Osteoblast (primary cell): Measurements from ENCODE around the gene SESN3. TPM values are rescaled to one million over a fixed set of nuclear protein-coding genes. Genes with fewer than 3 reads are reported as not detected.
A peak's percentile ranks its signal among the peaks of the same experiment; 100 is the strongest.

Experiments
- DNase-seq: peaks from one replicate; pipeline ENCODE4 v3.0.0; 2011; ENCODE audit warnings: low spot score, mixed read lengths; ENCODE audit not compliant: insufficient read length; ENCODE audit errors: missing footprints
- H2AFZ ChIP-seq: 2 replicates; pipeline ENCODE4 v1.6.0; 2011; ENCODE audit warnings: mild to moderate bottlenecking, low read length
- H3K27ac ChIP-seq: 2 replicates; pipeline ENCODE4 v1.5.1; 2011; ENCODE audit warnings: mild to moderate bottlenecking, low read depth, low read length, moderate library complexity
- H3K27me3 ChIP-seq: 2 replicates; pipeline ENCODE4 v1.6.0; 2012; ENCODE audit warnings: mild to moderate bottlenecking, control low read depth, inconsistent platforms, low read length, moderate library complexity; ENCODE audit not compliant: insufficient read depth
- H3K36me3 ChIP-seq: 2 replicates; pipeline ENCODE4 v1.5.1; 2011; ENCODE audit warnings: mild to moderate bottlenecking, low read length, control low read depth, moderate library complexity; ENCODE audit not compliant: insufficient read depth
- H3K4me1 ChIP-seq: 2 replicates; pipeline ENCODE4 v1.5.1; 2011; ENCODE audit warnings: mild to moderate bottlenecking, low read length, control low read depth, moderate library complexity; ENCODE audit not compliant: insufficient read depth
- H3K4me2 ChIP-seq: 2 replicates; pipeline ENCODE4 v1.6.0; 2011; ENCODE audit warnings: mild to moderate bottlenecking, low read length; ENCODE audit not compliant: insufficient read depth
- H3K4me3 ChIP-seq: fragments of 200-600 bp; sonication (generic); 3 replicates; pipeline ENCODE4 v1.5.1; 2012; ENCODE audit warnings: mild to moderate bottlenecking, low read length, inconsistent platforms; ENCODE audit not compliant: insufficient read depth
- H3K79me2 ChIP-seq: 2 replicates; pipeline ENCODE4 v1.6.0; 2012; ENCODE audit warnings: mild to moderate bottlenecking, low read length, control low read depth, inconsistent platforms; ENCODE audit not compliant: insufficient read depth
- H3K9me3 ChIP-seq: 2 replicates; pipeline ENCODE4 v1.5.1; 2011; ENCODE audit warnings: low read depth, low read length, control low read depth
- H4K20me1 ChIP-seq: 2 replicates; pipeline ENCODE4 v1.6.0; 2012; ENCODE audit warnings: mild to moderate bottlenecking, low read length, control low read depth; ENCODE audit not compliant: insufficient read depth
- CTCF ChIP-seq: IDR thresholded peaks from 2 replicates; pipeline ENCODE4 v1.5.1; 2011; ENCODE audit warnings: mild to moderate bottlenecking, low read depth, low read length, moderate library complexity; ENCODE audit errors: extremely low read depth
- total RNA-seq: library from RNA; depleted of rRNA; stranded (reverse); fragments of >200 nt; gene quantifications from 2 replicates; pipeline ENCODE4 v1.2.3, GENCODE V29; 2012

Gene SESN3
- total RNA-seq, 1 donor = 24.6 TPM

GRCh38 chr11:95153857-95154246 is 77.2 kb downstream of the SESN3 start:
- Histone ChIP-seq H3K36me3 (no peaks in the 10 kb centered on the region), H3K4me2 (no peak overlapping the region), H3K27ac (no peak overlapping the region), H3K4me3 (no peak overlapping the region), H4K20me1 (no peaks in the 10 kb centered on the region), H3K27me3 (no peaks in the 10 kb centered on the region), H3K9me3 (no peaks in the 10 kb centered on the region), H3K4me1 (peaks cover 12% of the 10 kb centered on the region), H3K79me2 (no peaks in the 10 kb centered on the region), H2AFZ (no peak overlapping the region)
- TF ChIP-seq CTCF = no peak
- DNase-seq = no peak

GRCh38 chr11:95152876-95153856 is 77.8 kb downstream of the SESN3 start:
- Histone ChIP-seq H3K36me3 (no peaks in the 10 kb centered on the region), H3K4me3 (peak overlapping the region; percentile 41), H3K27me3 (no peaks in the 10 kb centered on the region), H3K4me2 (peak overlapping the region; percentile 60), H3K9me3 (no peaks in the 10 kb centered on the region), H3K4me1 (peaks cover 15% of the 10 kb centered on the region), H2AFZ (peak overlapping the region; percentile 23), H3K79me2 (no peaks in the 10 kb centered on the region), H3K27ac (no peak overlapping the region), H4K20me1 (no peaks in the 10 kb centered on the region)
- no peak for TF ChIP-seq CTCF
- DNase-seq = no peak

GRCh38 chr11:95150956-95151684 is 79.9 kb downstream of the SESN3 start:
- no peaks in the 10 kb centered on the region for H3K9me3 ChIP-seq
- H4K20me1 ChIP-seq = no peaks in the 10 kb centered on the region
- peak overlapping the region; percentile 74 for H3K27ac ChIP-seq
- H3K79me2 ChIP-seq = no peaks in the 10 kb centered on the region
- H3K4me2 ChIP-seq = peak overlapping the region; percentile 97
- peak; percentile 98 for DNase-seq
- no peaks in the 10 kb centered on the region for H3K27me3 ChIP-seq
- peak overlapping the region; percentile 81 for H3K4me3 ChIP-seq
- H3K4me1 ChIP-seq = peaks cover 32% of the 10 kb centered on the region
- no peaks in the 10 kb centered on the region for H3K36me3 ChIP-seq
- peak overlapping the region; percentile 98 for H2AFZ ChIP-seq
- TF ChIP-seq CTCF = peak; percentile 70
